HTR-8/SVneo (cell line): Measurements from ENCODE around the gene DLGAP1.

Source experiments
- DNase-seq: peaks from one replicate; pipeline ENCODE4 v3.0.0; 2011; ENCODE audit warnings: low spot score, mixed read lengths; ENCODE audit not compliant: insufficient read length
- FAIRE-seq: peaks from 2 replicates; lab custom pipeline; 2011; peaks lifted over from hg19 to GRCh38; lab: Jason Lieb, UNC

The DLGAP1 gene

GRCh38 chr18:4248686-4249085, 206.4 kb downstream of the DLGAP1 start:
- FAIRE-seq (no peak), DNase-seq (no peak)

- FAIRE-seq (no peak), DNase-seq (no peak)
These were observed 208.7 kb downstream of the DLGAP1 start for GRCh38 chr18:4246374-4246773.

GRCh38 chr18:4245456-4245855, 209.7 kb downstream of the DLGAP1 start:
- DNase-seq (no peak), FAIRE-seq (no peak)

- DNase-seq, result no peak
- no peak for FAIRE-seq
These were observed 212.5 kb downstream of the DLGAP1 start for GRCh38 chr18:4242431-4243161.

GRCh38 chr18:4241090-4241617, 214.0 kb downstream of the DLGAP1 start:
- no peak for DNase-seq
- no peak for FAIRE-seq

- DNase-seq (no peak), FAIRE-seq (no peak)
These were observed 216.1 kb downstream of the DLGAP1 start for GRCh38 chr18:4238966-4239365.

GRCh38 chr18:4237664-4238041, 217.5 kb downstream of the DLGAP1 start:
- DNase-seq (no peak), FAIRE-seq (no peak)

GRCh38 chr18:4236940-4237663, 218.0 kb downstream of the DLGAP1 start:
- DNase-seq, result no peak
- FAIRE-seq, result no peak

- DNase-seq, result no peak
- FAIRE-seq, result no peak
These were observed 221.6 kb downstream of the DLGAP1 start for GRCh38 chr18:4233468-4233867.

- FAIRE-seq (no peak), DNase-seq (no peak)
These were observed 222.5 kb downstream of the DLGAP1 start for GRCh38 chr18:4232656-4233055.

GRCh38 chr18:4231260-4231659, 223.8 kb downstream of the DLGAP1 start:
- FAIRE-seq, result no peak
- DNase-seq, result no peak

- FAIRE-seq (no peak), DNase-seq (no peak)
These were observed 224.5 kb downstream of the DLGAP1 start for GRCh38 chr18:4230450-4231168.

GRCh38 chr18:4224031-4224704, 230.9 kb downstream of the DLGAP1 start:
- no peak for FAIRE-seq

GRCh38 chr18:4211111-4211837, 243.8 kb downstream of the DLGAP1 start:
- DNase-seq, result no peak
- FAIRE-seq, result no peak

More at GRCh38 chr18:4224031-4224704, 230.9 kb downstream of the DLGAP1 start:
- DNase-seq, result no peak

GRCh38 chr18:4208366-4208765, 246.7 kb downstream of the DLGAP1 start:
- no peak for FAIRE-seq
- DNase-seq, result no peak

GRCh38 chr18:4207383-4207985, 247.6 kb downstream of the DLGAP1 start:
- DNase-seq (no peak), FAIRE-seq (no peak)

- no peak for DNase-seq
- no peak for FAIRE-seq
These were observed 250.7 kb downstream of the DLGAP1 start for GRCh38 chr18:4204438-4204720.

- no peak for DNase-seq
- FAIRE-seq, result no peak
These were observed 251.3 kb downstream of the DLGAP1 start for GRCh38 chr18:4203568-4204437.

GRCh38 chr18:4200399-4200798, 254.7 kb downstream of the DLGAP1 start:
- no peak for DNase-seq
- FAIRE-seq, result no peak
